Nephron (organoid): ENCODE measurements around the gene ABITRAM.

Source experiments
- H3K27ac Mint-ChIP-seq, 3 experiments: 2 replicates each; pipeline ENCODE4 v1.8.0; 2020; ENCODE audit warnings: mixed read lengths in 3 of 3, mild to moderate bottlenecking in 2 of 3, moderate library complexity in 1 of 3
- H3K27me3 Mint-ChIP-seq: 2 replicates; pipeline ENCODE4 v1.8.0; 2021; ENCODE audit warnings: low read depth, mild to moderate bottlenecking, moderate library complexity, mixed read lengths
- H3K36me3 Mint-ChIP-seq: 2 replicates; pipeline ENCODE4 v1.8.0; 2020; ENCODE audit warnings: low read depth, mixed read lengths
- H3K4me1 Mint-ChIP-seq: 2 replicates; pipeline ENCODE4 v1.8.0; 2020; ENCODE audit warnings: mixed read lengths
- H3K4me3 Mint-ChIP-seq, 3 experiments: 2 replicates each; pipeline ENCODE4 v1.8.0; 2020; ENCODE audit warnings: mild to moderate bottlenecking in 3 of 3, mixed read lengths in 3 of 3, moderate library complexity in 2 of 3
- H3K9me3 Mint-ChIP-seq: 2 replicates; pipeline ENCODE4 v1.8.0; 2020; ENCODE audit warnings: mixed read lengths
- TF ChIP-seq, protein P1 (sequence below), 3 experiments: fragments of 200-600 bp; sonication (generic); IDR thresholded peaks; one replicate each; pipeline ENCODE4 v1.5.0; 2021; ENCODE audit warnings: antibody characterized with exemption in 3 of 3; ENCODE audit not compliant: unreplicated experiment in 3 of 3

ABITRAM gene

GRCh38 chr9:108972186-108972585, 38.0 kb downstream of the ABITRAM start:
- Mint-ChIP-seq H3K4me1 (peaks cover 34% of the 10 kb centered on the region), H3K27ac (peak overlapping the region; percentile 41 to 72 (median 72)), H3K9me3 (peaks cover 2% of the 10 kb centered on the region), H3K4me3 (no peak overlapping the region), H3K27me3 (no peaks in the 10 kb centered on the region), H3K36me3 (peaks cover 38% of the 10 kb centered on the region)
- TF ChIP-seq, protein P1, sequence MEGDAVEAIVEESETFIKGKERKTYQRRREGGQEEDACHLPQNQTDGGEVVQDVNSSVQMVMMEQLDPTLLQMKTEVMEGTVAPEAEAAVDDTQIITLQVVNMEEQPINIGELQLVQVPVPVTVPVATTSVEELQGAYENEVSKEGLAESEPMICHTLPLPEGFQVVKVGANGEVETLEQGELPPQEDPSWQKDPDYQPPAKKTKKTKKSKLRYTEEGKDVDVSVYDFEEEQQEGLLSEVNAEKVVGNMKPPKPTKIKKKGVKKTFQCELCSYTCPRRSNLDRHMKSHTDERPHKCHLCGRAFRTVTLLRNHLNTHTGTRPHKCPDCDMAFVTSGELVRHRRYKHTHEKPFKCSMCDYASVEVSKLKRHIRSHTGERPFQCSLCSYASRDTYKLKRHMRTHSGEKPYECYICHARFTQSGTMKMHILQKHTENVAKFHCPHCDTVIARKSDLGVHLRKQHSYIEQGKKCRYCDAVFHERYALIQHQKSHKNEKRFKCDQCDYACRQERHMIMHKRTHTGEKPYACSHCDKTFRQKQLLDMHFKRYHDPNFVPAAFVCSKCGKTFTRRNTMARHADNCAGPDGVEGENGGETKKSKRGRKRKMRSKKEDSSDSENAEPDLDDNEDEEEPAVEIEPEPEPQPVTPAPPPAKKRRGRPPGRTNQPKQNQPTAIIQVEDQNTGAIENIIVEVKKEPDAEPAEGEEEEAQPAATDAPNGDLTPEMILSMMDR (IDR thresholded peaks at IDR 0.05; ENCODE audit: unreplicated experiment in 3 of 3), result no peak

GRCh38 chr9:108972626-108973209, 38.5 kb downstream of the ABITRAM start:
- Mint-ChIP-seq H3K27me3 (no peaks in the 10 kb centered on the region), H3K27ac (peak overlapping the region; percentile 41 to 72 (median 72)), H3K4me3 (no peak overlapping the region), H3K9me3 (peaks cover 2% of the 10 kb centered on the region), H3K4me1 (peaks cover 38% of the 10 kb centered on the region), H3K36me3 (peaks cover 39% of the 10 kb centered on the region)
- TF ChIP-seq, protein P1 (IDR thresholded peaks at IDR 0.05; ENCODE audit: unreplicated experiment in 3 of 3), result no peak

- H3K4me3 Mint-ChIP-seq, result no peak overlapping the region
Observed at GRCh38 chr9:108973895-108974294, 39.7 kb downstream of the ABITRAM start.

GRCh38 chr9:108978205-108978604, 44.0 kb downstream of the ABITRAM start:
- TF ChIP-seq, protein P1 (IDR thresholded peaks at IDR 0.05; ENCODE audit: unreplicated experiment in 3 of 3), result no peak
- H3K36me3 Mint-ChIP-seq, result peaks cover 38% of the 10 kb centered on the region
- H3K9me3 Mint-ChIP-seq, result no peaks in the 10 kb centered on the region
- H3K4me3 Mint-ChIP-seq, result no peak overlapping the region
- no peaks in the 10 kb centered on the region for H3K27me3 Mint-ChIP-seq
- peak overlapping the region; percentile 24 to 57 (median 31) for H3K27ac Mint-ChIP-seq
- H3K4me1 Mint-ChIP-seq, result peaks cover 30% of the 10 kb centered on the region

More at GRCh38 chr9:108973895-108974294, 39.7 kb downstream of the ABITRAM start:
- TF ChIP-seq, protein P1 (IDR thresholded peaks at IDR 0.05; ENCODE audit: unreplicated experiment in 3 of 3), result no peak
- Mint-ChIP-seq H3K4me1 (peaks cover 42% of the 10 kb centered on the region), H3K36me3 (peaks cover 44% of the 10 kb centered on the region), H3K27me3 (no peaks in the 10 kb centered on the region), H3K27ac (peak overlapping the region; percentile 35 to 82 (median 37)), H3K9me3 (peaks cover 2% of the 10 kb centered on the region)

DNA sequence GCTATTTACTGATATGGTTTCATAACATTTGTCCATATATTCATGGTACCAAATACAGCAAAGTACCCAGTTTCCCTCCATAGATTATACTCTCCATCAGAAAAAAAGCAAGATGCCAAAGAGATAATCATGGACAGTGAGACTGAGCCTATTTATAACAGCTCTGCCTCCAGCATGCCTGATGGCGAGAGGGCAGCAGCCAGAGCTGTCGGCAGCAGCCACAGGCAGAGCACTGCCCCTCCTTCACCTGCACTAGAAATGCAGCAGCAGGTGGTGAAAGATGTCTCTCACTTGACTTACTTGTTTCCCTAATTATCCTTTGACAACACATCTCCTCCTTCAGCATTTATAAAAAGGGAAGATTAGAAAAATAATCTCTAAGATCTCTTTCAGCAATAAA, 46.7 kb downstream of the ABITRAM start:
- H3K36me3 Mint-ChIP-seq, result peaks cover 40% of the 10 kb centered on the region
- H3K4me1 Mint-ChIP-seq, result peaks cover 17% of the 10 kb centered on the region
- no peak overlapping the region for H3K4me3 Mint-ChIP-seq
- TF ChIP-seq, protein P1 (IDR thresholded peaks at IDR 0.05; ENCODE audit: unreplicated experiment in 3 of 3), result no peak
- H3K9me3 Mint-ChIP-seq, result no peaks in the 10 kb centered on the region
- no peaks in the 10 kb centered on the region for H3K27me3 Mint-ChIP-seq
- H3K27ac Mint-ChIP-seq, result no peak overlapping the region

DNA sequence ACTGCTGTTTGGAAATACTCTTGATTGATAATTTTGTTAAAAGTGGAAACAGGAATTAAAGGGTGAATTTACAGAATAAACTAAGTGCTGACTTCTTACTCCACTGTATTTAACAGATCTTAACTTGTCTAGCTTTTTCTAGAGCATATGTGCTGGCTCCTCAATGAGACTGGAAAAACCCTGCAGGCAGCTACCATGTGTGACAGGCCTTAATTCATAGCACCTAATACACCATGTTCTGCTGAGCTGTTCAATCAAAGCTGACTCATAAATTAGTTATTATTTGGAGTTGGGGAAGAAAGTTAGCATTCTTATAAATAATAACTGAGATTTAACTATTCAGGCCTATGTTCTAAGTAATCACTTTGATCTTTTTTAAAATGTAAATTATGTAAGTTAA, 49.7 kb downstream of the ABITRAM start:
- no peak overlapping the region for H3K4me3 Mint-ChIP-seq
- H3K27me3 Mint-ChIP-seq, result peaks cover 3% of the 10 kb centered on the region
- peaks cover 38% of the 10 kb centered on the region for H3K36me3 Mint-ChIP-seq
- peaks cover 6% of the 10 kb centered on the region for H3K4me1 Mint-ChIP-seq
- TF ChIP-seq, protein P1 (IDR thresholded peaks at IDR 0.05; ENCODE audit: unreplicated experiment in 3 of 3), result no peak
- no peak overlapping the region for H3K27ac Mint-ChIP-seq
- H3K9me3 Mint-ChIP-seq, result peaks cover 8% of the 10 kb centered on the region
